Hematopoietic multipotent progenitor cell treated with erythropoietin and hydrocortisone succinate and interleukin-3 and kit ligand, for 6 days (in vitro differentiated cells): ENCODE results near the gene KRT17.
A peak's percentile ranks its signal among the peaks of the same experiment; 100 is the strongest.

Experiments used
- DNase-seq: peaks from one replicate; pipeline ENCODE4 v3.0.0-alpha.2; 2015

Gene KRT17

DNA sequence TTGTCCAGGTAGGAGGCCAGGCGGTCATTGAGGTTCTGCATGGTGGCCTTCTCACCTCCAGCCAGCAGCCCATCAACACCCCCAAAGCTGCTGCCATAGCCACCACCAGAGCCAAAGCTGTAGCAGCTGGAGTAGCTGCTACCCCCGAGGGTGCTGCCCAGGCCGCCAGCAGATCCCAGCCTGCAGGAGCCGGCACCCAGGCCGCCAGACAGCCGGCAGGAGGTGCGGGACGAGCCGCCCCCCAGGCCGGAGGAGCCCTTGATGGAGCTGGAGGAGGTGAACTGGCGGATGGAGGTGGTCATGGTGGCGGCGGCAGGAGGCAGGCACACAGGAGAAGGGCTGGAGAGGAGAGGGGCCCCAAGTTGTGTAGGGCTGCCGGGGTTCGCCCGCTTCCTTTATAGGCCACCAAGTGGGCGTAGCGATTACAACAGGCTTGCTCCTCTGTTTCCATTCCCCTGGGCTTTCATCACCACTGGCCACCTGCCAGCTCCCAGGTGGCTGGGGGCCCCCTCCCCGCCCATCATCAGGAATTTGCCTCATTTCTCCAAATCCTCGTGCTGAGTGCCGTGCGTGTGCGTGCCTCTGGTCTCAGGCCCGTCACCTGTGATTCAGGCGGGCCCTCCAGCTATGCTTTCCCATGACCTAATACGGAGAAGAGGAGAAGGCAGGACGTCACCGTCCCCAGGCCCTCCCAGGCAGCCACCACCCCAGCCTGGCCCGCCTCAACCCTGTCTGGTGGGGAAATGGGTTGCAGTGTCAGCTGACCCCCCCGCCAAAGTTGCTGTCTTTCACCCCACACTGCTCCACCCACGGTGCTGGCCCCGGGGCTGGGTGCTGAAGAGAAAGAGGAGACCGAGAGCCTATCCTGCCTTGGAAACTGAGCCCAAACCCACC is at the start of gene KRT17:
KRT17 (minus strand) TSS at position 368 of the 894 bp plus-strand sequence; CDS start at position 302, 66 bp downstream.
- no peak for DNase-seq

DNA sequence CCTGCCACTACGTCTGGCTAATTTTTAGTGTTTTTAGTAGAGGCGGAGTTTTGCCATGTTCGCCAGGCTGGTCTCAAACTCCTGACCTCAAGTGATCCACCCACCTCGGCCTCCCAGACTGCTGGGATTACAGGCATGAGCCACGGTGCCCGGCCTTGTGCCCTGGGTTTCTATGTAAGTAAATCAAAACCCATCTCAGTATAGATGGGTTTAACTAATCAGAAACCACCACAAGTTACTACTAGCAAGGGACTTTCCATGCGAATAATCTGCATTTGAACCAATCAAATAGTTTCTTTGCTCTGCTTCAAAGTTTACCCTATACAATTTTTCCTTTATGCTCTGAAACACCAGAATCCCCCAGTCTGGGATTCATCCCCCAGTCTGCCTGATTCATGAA is 47.8 kb upstream of the KRT17 start:
- no peak for DNase-seq

DNA sequence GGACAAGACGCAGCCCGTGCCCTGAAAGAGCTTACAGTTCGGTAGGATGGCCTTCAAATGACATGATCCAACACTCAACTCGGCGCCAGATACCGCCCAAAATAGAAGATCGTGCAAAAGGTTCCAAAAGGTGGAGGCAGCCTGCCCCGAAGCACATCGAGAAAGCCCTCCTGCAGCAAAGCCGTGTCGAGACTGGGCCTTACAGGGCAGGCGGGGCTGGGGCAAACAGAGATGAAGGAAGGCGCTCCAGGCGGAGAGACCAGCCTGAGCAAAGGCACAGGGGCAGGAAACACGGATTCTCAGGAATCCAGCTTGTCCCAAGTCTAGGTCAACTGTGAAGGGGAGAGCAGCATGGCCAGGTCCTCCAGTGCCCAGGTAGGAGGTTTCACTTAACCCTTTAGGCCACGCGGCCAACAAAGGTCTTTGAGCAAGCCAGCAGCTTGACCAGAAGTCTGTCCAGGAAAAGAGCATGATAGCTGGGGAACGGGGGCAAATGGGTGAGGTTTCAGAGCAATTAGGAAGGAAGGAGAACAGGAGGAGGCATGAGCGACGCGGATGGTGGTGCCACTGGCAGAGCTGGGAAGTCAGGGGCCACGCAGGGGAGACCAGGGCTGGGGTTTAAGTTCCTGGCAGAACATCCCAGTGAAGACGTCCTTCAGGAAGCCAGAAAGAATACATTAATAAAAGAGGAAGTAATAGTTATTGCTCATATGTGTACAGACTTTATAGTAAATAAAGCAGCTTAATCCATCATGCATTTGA is 43.1 kb upstream of the KRT17 start:
- DNase-seq: peak; percentile 26

DNA sequence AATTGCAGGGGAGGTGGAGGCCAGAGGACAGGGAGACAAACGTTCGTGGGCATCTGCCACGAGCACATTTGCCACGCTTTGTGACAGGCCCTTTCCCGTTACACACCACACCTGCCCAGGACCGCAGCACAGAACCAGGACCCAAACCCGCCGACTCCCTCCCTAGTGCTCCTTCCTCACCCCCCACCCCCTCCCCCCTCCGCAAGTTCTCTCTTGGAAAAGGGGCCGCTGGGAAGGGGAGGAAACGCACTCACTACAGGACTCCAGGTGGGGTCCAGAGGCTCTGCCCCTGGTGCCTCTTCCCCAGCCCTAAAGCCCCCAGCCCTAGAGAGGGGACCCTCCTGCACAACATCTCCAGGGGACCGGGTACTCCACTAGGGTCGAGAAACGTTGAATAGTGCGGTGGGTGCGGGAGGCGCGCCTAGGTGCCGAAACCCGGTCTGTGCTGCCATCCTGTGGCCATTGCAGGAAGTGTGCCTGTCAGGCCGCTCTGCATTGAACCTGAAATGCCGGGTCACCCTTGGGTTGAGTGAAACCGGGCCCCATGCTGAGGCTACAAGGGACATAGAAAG is 42.4 kb upstream of the KRT17 start:
- DNase-seq: peak; percentile 94

DNA sequence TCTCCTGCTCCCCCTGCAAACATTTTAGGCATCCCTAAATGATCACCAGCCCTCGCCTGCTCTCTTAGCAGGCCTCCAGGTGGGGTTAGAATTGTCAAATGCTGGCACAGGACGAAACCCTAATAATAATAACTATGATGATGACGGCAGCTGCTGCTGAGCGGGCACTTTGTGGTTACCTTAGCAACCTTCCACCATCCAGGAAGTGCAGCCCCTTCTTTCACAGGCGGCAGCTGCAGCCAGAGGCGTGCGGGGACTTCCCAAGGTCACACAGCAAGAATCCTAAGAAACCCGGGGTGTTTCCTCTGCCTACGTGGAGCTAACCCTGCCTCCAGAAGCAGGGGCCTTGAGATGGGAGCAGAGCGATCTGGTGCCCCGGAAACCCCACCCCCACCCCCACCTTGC is 41.9 kb upstream of the KRT17 start:
- peak; percentile 64 for DNase-seq

DNA sequence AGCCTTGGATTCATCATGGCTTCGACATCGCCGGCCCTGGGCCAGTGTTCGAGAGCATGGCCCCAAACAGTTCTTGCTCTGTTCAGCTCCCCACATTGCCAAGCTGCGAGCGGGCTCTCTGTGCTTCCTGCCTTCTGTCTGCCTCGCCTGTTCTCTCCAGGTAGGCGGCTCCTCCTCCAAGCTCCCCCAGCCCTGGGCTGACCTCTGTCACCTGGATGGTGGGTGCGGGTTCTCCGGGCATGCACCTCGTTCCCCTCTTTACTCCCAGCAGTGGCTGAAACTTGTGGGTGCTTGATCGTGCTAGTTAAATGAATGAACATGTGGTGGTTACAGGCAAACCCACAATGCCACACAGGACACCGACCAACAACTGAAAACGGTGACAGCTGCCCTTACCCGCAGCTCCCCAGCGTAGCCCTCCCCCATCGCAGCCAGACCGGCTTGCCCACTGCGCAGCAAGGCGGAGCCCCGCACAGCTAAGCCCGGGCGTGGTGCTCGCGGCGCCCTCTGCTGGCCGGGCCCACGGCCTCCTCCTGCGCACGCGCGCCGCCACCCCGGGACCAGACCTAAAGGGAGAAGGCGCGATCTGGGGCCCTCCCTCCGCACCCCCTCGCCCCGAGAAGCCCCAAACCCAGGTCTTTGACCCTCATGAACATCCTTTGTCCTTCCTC is 41.3 kb upstream of the KRT17 start:
- peak; percentile 92 for DNase-seq

DNA sequence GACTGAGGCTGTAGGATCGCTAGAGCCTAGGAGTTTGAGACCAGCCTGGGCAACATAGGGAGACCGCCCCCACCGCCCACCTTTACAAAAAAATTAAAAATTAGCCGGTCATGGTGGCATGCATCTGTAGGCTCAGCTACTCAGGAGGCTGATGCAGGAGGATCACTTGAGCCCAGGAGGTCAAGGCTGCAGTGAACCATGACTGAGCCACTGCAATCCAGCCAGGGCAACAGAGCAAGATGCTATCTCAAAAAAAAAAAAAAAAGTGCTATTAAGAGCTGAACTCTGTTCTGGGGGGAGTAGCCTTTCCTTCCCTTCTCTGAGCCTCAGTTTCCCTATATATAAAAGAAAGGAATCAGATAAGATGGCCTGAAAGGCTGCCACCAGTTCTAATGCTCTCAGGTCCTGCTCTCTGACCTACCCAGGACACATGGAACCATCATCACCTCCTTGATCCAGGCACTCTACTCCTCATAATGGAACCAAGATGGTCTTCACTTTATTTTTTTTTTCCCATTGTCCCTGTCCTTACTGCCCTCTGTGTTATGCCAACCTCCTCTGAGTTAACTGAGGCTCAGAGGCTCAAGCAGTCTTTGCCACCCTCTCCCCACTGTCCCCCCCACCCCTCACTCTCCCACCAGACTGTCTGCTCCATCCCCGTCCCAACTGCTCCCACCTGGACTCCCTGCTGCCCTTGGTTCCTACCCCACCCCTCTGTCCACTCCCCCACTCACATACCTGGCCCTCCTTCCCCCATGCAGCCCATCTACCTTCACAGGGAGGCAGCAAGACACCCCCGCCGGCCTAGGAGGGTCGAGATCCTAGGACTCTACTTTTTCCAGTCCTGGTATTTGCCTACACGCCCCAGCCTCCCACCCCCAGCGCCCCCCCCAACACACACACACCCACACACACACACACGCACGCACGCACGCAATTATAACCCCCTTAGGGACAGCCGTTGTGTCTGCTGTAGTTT is 40.5 kb upstream of the KRT17 start:
- DNase-seq: no peak

DNA sequence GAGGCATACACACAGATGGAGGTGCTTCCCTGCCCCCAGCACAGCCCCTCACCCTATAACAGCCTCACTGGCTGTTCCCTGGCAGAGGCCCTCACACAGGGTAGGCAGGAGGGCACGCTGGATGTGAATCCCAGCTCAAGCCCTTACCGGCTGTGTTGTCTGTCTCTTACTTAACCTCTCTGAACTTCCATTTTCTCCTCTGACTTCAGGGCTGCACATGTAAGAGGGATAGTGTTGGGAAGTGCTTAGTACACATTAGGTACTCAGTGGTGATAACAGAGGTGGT is 39.7 kb upstream of the KRT17 start:
- DNase-seq: no peak

DNA sequence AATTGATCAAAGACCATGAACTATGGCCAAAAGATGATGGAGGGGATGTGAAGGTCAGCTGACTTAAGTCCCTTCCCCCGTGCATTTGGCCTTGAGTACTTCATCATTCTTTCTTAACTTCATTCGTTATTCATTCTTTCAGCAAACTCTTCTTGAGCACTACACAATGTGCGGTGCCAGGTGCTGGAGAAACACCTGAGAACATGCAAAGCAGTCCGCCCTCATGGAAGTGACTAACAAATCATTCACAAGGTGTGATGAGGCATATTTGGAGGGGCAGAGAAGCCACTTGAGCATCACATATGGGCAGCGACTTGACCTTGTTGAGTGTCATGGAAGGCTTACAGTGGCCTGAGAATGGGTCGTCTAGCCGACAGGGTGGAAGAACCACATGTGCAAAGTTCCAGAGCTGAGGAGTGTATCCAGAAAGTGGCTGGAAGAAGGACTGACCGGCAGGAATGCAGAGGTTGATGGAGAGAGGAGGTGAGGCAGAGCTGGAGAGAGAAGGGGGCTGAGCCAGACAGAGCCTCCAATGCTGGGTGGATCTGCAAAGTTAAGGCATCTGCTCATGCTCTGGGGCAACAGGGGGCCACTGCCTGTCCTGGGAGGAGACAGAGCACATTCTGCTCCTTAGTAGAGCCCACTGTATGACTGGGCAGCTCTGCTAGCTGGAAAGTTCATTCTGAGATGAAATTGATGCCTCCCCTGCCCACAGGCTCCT is 39.2 kb upstream of the KRT17 start:
- DNase-seq: no peak

DNA sequence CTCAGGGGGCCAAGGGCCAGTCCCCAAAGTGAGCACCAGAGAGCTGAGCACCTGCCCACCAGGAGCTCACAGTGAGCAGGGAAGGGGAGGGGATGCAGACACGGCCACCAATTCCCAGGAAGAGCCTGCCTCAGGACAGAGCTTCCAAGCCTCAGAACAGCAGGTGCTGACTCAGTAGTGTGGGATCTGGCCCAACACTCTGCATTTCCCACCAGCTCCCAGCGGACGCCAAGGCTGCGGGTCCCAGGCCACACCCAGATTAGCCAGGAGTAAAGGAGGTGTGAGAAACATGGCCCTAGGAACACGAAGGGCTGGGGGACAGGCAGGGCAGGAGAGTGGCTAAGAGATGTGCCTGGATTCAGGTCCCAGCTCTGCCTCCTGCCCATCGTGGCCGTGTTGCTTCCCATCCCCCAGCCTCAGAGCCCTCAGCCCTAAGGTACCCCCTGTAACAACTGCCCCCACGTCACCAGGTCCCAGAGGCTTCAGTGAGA is 35.9 kb upstream of the KRT17 start:
- no peak for DNase-seq

DNA sequence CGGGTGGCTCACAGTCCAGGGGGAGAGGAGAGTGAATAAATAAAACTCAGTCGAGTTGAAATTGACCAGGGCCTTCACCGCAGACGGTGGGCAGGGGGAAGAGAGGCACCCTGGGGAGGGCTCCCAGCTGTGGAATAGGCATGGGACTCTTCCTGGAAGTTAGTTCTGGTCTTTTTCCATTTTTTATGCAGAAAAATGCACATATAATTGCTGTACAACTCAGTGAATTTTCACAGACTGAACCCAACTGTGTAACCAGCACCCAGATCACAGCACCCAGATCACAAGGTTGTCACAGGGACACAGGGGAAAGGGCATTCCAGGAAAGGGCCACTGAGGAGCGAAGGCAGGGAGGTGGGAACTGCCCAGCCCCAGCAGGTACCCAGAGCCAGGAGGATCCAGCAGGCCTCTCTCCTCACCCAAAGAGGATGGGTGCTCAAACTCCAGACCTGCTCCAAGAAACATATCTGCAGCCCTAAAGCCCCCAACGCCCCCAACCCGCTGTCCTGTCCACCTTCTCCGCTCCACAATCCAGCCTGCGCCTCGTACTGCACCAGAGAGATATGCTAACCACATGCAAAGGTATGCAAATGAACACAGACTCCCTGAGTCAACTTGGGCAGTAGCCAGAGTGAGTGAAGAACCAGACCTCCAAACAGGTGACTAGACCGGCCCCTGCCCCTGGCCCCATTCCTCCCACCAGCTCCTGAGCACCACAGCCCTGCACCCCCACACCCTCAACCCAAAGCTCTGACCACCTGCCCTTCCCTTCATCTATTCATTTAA is 35.2 kb upstream of the KRT17 start:
- DNase-seq: no peak

DNA sequence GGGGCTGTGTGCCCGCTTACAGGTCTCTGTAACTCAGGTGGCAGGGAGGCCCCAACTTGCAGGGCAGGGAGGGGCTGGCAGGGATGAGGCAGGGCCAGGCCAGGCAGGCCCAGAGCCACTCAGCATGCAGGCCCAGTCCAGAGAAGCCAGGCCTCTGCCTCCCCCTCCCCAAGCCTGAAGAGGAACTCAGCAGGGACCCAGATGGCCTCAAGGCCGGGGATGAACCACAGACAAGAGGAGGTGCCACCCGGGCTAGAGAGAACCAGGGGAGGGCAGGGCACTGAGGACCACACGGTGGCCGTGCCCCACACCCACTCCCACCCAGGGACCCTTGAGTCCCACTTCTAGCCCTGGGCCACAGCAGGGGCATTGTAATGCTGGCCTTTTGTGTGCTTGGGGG is 34.5 kb upstream of the KRT17 start:
- DNase-seq: no peak

DNA sequence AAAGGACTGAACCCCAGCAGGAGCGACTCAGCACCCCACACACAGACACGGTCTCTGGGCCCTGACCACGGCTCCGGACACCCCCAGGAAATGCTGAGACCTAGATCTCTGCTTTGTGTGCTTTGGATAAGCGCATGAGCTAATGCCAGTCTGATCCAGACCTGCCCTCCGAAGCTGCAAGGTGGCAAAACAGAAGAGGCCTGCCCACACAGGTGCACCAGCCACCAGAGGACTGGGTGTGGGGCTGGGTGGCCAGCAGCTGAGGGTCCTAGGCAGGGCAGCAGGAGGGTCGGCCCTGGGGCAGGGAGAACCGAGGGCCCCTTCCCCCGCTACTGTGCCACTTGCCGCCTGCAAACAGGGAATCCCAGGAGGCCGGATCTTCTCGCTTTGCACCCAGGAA is 33.6 kb upstream of the KRT17 start:
- no peak for DNase-seq

DNA sequence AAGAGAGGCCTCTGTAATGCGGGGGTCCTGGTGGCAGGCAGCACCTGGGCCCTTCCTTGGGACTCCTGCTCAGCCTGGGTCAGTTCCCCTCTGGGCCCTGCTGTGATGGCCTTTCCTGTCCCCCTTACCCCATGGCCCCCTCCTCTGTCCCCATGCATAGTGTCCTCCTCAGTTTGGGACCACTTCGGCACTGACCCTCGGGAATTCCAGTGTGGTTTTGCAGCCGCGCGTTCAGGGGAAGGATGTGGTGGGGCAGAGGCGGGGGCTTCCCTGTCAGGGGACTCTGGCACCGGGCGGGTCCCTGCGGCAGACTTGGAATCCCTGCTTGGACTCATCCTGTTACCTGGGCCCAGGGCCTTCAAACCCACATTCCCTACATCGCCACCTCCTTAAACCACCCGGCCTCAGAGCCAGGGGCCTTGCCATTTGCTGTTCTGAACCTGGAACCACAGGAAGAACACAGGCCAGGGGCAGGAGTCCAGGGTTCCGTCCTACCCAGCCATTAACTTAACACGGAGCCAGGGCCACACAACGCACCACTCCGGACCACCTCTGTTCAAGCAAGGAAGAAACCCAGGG is 32.9 kb upstream of the KRT17 start:
- DNase-seq: no peak

DNA sequence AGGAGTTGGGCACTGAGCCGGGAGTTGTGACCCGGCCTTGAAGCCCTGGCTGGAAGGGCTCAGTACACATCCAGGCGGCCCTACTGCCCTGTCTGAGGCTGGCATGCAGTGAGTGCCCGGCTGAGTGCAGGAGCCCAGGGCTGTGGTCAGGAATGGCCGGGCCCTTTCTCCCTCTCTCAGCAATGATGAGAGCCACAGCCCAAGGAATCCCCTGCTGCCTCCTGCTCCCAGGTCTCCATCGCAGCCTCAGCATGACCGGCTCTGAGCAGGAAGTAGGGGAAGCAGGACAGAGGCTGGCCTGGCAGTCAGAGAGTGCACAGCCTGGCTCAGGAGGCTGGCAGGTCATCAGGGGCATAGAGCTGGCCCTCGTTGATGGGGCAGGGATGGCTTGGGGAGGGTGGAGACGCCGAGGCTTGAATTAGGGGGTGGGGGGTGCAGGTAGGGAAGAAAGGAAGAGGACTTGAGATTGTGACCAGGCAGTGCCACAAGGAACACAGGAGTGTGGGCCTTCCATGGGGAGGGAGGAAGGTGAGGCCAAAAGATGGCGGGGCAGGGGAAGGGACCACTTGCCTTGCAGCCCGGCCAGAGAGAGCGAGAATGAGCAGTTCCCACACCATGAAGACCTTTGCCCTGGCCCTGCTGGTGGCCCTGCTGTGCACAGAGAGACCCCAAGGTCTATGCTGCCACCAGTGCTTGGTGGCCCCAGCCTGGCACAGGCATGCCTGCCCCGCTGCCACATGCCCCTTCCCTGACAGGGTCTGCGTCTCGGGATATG is 32.1 kb upstream of the KRT17 start:
- no peak for DNase-seq

DNA sequence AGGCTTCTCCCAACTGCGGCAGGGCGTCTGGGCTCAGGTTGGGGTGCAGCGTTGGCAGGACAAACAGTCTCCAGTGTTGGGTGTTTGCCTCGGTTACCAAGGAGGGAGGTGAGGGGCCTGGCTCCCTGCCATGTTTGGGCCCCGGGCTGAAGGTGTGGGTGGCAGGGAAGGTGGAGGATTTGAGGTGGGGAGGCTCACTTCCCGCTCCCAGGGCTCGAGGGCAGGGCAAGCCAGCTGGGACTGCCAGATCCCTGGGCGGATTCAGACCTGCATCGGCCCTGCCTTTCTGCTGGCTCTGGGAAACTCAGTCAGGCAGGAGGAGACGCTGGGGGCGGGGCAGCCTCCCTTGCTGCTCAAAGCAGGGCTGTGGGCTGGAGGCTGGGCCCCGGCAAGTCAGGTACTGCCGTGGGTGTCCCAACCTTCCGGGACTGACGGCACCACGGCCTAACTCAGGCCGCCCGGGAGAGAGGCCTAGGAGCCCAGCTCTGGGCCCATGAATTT is 31.3 kb upstream of the KRT17 start:
- no peak for DNase-seq

DNA sequence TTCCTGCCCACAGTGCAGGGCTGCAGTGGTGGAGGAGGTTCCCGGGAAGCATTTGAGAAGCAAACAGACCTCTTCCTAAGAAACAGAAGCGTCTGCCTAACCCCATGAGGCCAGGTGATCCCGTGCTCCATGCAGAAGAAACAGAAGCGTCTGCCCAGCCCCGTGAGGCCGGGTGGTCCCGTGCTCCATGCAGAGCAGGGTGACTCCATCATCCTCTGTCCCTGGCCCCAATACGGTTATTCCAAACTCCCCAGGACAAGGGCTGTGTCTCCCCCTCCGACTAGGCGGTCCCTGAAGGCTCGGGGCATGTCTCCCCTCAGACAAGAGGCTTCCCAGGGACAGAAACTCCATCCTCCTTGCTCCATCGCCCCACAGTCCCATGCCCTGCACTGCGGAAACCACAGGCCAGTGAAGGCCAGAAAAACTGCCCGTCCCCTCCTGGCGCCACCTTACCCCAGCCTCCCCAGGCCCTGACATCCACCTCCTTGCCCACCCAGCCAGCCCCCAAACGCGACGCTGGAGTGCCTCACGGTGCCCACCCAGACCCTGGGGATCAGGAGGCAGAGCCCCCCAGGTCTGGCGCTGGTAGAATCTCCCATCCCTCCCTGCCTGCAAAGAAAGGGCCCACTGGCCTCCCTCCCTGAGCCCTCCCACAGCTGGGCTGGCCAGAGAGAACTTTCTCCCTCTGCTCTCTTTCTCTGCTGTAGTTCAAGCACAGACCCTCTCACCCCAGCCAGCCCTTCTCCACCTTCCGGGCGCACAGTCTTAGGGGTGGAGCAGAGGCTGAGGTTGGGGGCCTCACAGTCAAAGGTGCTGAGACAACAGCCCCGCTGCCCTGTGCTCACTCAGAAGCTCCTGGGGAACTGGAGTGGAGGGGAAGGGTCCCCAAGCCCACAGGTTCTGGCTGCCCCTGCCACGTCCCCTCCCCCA is 30.6 kb upstream of the KRT17 start:
- DNase-seq: no peak
